Upper lobe of left lung (tissue), 6 donors: ENCODE results near the gene CRISPLD2. TPM values are rescaled to one million over a fixed set of nuclear protein-coding genes. Genes with fewer than 3 reads are reported as not detected.

Source experiments
- ATAC-seq, 2 donors: fragments of 200-7000 bp; cut with Tn5 transposase; one replicate each; pipeline ENCODE4 v1.9.1; 2022; ENCODE audit warnings: mild to moderate bottlenecking in 2 of 2, moderate library complexity in 2 of 2; ENCODE audit not compliant: low FRiP score in 2 of 2
- DNase-seq, 2 donors: peaks; one replicate each; pipeline ENCODE4 v3.0.0-alpha.2; 2019 to 2020
- H3K27ac ChIP-seq, 4 donors: fragments of 200-600 bp; sonication (generic); one replicate each; pipeline ENCODE4 v1.5.1; 2016 to 2019
- H3K27me3 ChIP-seq, 4 donors: fragments of 200-600 bp; sonication (generic); one replicate each; pipeline ENCODE4 v1.5.1; 2017 to 2019
- H3K36me3 ChIP-seq, 4 donors: fragments of 200-600 bp; sonication (generic); one replicate each; pipeline ENCODE4 v1.5.1; 2016 to 2019
- H3K4me1 ChIP-seq, 4 donors: fragments of 200-600 bp; sonication (generic); one replicate each; pipeline ENCODE4 v1.5.1; 2018 to 2019
- H3K4me3 ChIP-seq, 4 donors: fragments of 200-600 bp; sonication (generic); one replicate each; pipeline ENCODE4 v1.5.1; 2017 to 2019; ENCODE audit warnings: mild to moderate bottlenecking in 2 of 4, moderate library complexity in 1 of 4
- H3K9me3 ChIP-seq, 4 donors: fragments of 200-600 bp; sonication (generic); one replicate each; pipeline ENCODE4 v1.5.1; 2018 to 2019
- EP300 ChIP-seq, 4 donors: sonication (generic); formaldehyde crosslinking; IDR thresholded peaks; one replicate each; pipeline ENCODE4 v1.5.1; 2017; ENCODE audit warnings: antibody characterized with exemption in 4 of 4, control low read depth in 2 of 4
- POLR2A ChIP-seq, 4 donors: fragments of 450-650 bp; IDR thresholded peaks; one replicate each; pipeline ENCODE4 v1.5.1; 2016 to 2017; ENCODE audit warnings: antibody characterized with exemption in 4 of 4, mild to moderate bottlenecking in 2 of 4
- POLR2AphosphoS5 ChIP-seq, 2 donors: sonication (generic); formaldehyde crosslinking; IDR thresholded peaks; one replicate each; pipeline ENCODE4 v1.5.1; 2017; ENCODE audit warnings: antibody characterized with exemption in 2 of 2
- WGBS, 2 donors: methylation state at CpG; one replicate each; pipeline ENCODE4 v1.1.5; 2017 to 2018; 5-methylcytosine and 5-hydroxymethylcytosine counted together
- total RNA-seq, 6 donors: library from RNA; depleted of rRNA in 4 of 6; stranded (reverse); fragments of >200 nt in 4 of 6; gene quantifications; one replicate each; pipeline versions ENCODE4 v1.1.0 to v1.2.1, GENCODE V29; 2016 to 2021
- TF ChIP-seq, protein P1 (sequence below), 6 experiments: fragments of 450-650 bp in 4 of 6; fragments of 200-600 bp in 2 of 6; sonication (generic) in 2 of 6; IDR thresholded peaks; one replicate each; pipeline ENCODE4 v1.5.1; 2016 to 2019; ENCODE audit warnings: antibody characterized with exemption in 6 of 6
- donor health status: DM: no; HTN: no; CAD: no; lungs with moderate emphysema.
- donor health status: DM: no; HTN: yes; CAD: no; lungs with severe emphysema.

Gene CRISPLD2
- 100 to 1,000 TPM in 1 of 6 donors, 10 to 100 TPM in 5; 30.2 to 109 (median 80.8) TPM for total RNA-seq

DNA sequence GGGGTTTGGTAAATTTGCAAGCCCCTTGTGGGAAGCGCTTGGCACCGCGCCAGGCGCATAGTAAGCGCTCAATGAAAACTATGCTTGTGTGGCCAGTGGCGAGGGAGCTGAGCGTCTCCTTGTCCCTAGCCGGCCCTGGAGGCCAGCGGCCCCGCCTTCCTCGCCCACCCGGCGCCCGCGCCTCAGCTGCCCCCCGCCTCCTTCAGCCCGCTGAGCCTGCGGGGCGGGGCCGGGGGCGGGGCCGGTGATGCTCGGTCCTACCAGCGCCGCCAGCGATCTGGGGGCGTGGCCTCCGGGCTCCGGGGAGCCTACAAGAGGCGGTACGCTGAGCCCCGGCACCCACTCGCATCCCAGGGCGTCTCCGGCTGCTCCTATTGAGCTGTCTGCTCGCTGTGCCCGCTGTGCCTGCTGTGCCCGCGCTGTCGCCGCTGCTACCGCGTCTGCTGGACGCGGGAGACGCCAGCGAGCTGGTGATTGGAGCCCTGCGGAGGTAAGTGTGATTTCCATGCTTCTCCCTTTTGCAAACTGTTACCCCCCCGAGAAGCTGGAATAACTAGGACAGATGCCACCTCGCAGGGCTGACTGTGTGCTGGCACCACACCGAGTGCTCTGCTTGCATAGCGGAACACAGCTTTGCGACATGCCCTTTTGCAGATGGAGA lies at the start of gene CRISPLD2:
TSS of gene CRISPLD2 (plus strand) at position 342 of the 661 bp plus-strand sequence. CDS start 18,511 bp downstream, outside the sequence.
- peaks cover 4 to 28% (median 18%) of the 10 kb centered on the region in 4 donors for H3K4me1 ChIP-seq
- no peaks in the 10 kb centered on the region for H3K27me3 ChIP-seq
- peak within 1 kb of the TSS; percentile 50 to 86 (median 72) for H3K27ac ChIP-seq
- DNase-seq (peak; percentile 94 to 99), ATAC-seq (peak; percentile 89 to 93)
- H3K36me3 ChIP-seq: no peaks in the 10 kb centered on the region
- H3K4me3 ChIP-seq: peak within 1 kb of the TSS; percentile 10 to 65 (median 48)
- TF ChIP-seq POLR2A (IDR thresholded peaks at IDR 0.05) (peak in 2 of 4 donors; percentile 89 to 90), EP300 (IDR thresholded peaks at IDR 0.05) (no peak), POLR2AphosphoS5 (IDR thresholded peaks at IDR 0.05) (peak; percentile 94 to 99)
- no peaks in the 10 kb centered on the region for H3K9me3 ChIP-seq
- WGBS, 2 donors: 6 to 20% methylated on average over 1 to 23 of the region's 53 CpGs

DNA sequence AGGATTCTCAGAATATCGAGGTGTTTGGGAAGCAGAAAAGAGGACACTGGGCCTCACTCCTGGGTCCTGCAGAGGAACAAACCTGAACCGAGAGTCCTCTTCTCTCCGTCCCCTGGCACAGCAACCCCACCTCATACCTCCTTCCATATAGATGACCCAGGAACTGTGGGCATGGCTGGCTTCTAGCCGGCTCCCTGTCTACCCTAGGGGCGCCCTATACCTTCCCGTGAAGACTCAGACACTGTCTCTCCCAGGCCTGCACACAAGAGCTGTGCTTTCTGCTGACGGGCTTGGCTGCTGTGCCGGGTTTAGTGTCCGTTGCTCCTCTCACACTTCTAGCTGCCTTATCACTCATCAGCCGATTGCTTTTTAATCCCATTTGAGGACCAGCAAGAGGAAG lies 46.5 kb upstream of the CRISPLD2 start:
- no peaks in the 10 kb centered on the region for H3K4me1 ChIP-seq
- DNase-seq (no peak), ATAC-seq (no peak)
- H3K9me3 ChIP-seq: no peaks in the 10 kb centered on the region
- no peak for TF ChIP-seq EP300 (IDR thresholded peaks at IDR 0.05)
- TF ChIP-seq, protein P1, sequence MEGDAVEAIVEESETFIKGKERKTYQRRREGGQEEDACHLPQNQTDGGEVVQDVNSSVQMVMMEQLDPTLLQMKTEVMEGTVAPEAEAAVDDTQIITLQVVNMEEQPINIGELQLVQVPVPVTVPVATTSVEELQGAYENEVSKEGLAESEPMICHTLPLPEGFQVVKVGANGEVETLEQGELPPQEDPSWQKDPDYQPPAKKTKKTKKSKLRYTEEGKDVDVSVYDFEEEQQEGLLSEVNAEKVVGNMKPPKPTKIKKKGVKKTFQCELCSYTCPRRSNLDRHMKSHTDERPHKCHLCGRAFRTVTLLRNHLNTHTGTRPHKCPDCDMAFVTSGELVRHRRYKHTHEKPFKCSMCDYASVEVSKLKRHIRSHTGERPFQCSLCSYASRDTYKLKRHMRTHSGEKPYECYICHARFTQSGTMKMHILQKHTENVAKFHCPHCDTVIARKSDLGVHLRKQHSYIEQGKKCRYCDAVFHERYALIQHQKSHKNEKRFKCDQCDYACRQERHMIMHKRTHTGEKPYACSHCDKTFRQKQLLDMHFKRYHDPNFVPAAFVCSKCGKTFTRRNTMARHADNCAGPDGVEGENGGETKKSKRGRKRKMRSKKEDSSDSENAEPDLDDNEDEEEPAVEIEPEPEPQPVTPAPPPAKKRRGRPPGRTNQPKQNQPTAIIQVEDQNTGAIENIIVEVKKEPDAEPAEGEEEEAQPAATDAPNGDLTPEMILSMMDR (IDR thresholded peaks at IDR 0.05): no peak
- TF ChIP-seq POLR2A (IDR thresholded peaks at IDR 0.05): no peak
- no peak for TF ChIP-seq POLR2AphosphoS5 (IDR thresholded peaks at IDR 0.05)
- peaks cover 16 to 89% (median 70%) of the 10 kb centered on the region in 4 donors for H3K36me3 ChIP-seq
- H3K27ac ChIP-seq: no peak overlapping the region
- no peak overlapping the region for H3K4me3 ChIP-seq
- H3K27me3 ChIP-seq: no peaks in the 10 kb centered on the region
- WGBS, 2 donors: 90 to 96% methylated on average over 10 of the region's 10 CpGs

DNA sequence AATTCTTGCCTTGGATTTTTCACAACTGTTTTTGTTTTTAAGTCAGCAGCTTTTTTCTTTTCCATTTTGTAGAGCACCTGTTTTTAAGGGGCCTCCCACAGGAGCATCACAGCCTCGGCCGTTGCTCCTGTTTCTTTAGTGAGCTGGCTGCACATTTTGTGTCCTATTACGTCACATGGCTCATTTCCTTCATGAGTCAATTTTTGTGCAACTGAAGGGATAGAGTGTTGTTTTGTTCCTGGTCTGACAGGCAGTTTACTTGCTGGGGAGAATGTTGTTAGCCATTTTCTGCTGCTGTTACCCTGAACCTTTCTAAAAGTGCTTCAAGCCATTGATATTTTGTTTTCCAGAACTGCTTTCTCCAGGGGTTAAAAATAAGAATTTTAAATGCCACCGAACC lies 45.0 kb upstream of the CRISPLD2 start:
- no peak overlapping the region for H3K4me3 ChIP-seq
- peak in 1 of 2 donors; percentile 70 for ATAC-seq
- peak overlapping the region in 3 of 4 donors; percentile 58 to 79 (median 77) for H3K27ac ChIP-seq
- H3K4me1 ChIP-seq: no peaks in the 10 kb centered on the region
- no peak for DNase-seq
- 69 to 83% methylated on average over 4 of the region's 4 CpGs for WGBS, 2 donors
- peaks cover 18 to 89% (median 67%) of the 10 kb centered on the region in 4 donors for H3K36me3 ChIP-seq
- H3K27me3 ChIP-seq: no peaks in the 10 kb centered on the region
- TF ChIP-seq, protein P1 (IDR thresholded peaks at IDR 0.05): no peak
- TF ChIP-seq POLR2AphosphoS5 (IDR thresholded peaks at IDR 0.05): peak in 1 of 2 donors; percentile 62
- H3K9me3 ChIP-seq: no peaks in the 10 kb centered on the region

DNA sequence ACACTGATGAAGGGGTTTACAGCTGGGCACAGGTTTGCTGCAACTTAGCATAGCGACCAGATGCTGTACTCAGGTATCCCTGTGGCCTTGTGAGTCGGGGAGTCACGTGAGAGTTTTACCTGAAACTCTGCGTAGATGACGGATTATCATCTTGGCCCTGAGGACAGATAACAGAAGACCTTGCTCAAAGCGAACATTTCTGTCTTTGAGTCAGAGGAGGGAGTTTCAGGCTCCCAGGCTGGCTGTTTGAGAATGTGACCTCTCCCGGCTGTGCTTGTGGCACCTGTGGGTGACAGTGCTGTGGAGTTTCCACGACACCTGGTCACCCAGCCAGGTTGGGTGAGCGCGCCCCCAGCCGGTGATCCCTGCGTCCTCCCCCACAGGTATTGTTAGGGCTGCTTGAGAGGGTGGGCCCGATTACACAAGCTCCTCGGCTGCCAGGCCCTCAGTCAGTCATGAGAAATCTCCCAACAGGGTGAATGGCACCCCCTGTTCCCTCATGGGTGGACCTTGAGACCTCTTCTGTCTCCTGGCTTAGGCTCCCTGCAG lies 44.4 kb upstream of the CRISPLD2 start:
- H3K4me1 ChIP-seq: no peaks in the 10 kb centered on the region
- peak overlapping the region in 1 of 4 donors; percentile 11 for H3K4me3 ChIP-seq
- TF ChIP-seq, protein P1 (IDR thresholded peaks at IDR 0.05): no peak
- TF ChIP-seq EP300 (IDR thresholded peaks at IDR 0.05) (no peak), POLR2A (IDR thresholded peaks at IDR 0.05) (no peak), POLR2AphosphoS5 (IDR thresholded peaks at IDR 0.05) (no peak)
- WGBS, 2 donors: 91 to 93% methylated on average over 14 of the region's 14 CpGs
- H3K27me3 ChIP-seq: no peaks in the 10 kb centered on the region
- DNase-seq (peak in 1 of 2 donors; percentile 56), ATAC-seq (peak in 1 of 2 donors; percentile 10)
- H3K27ac ChIP-seq: peak overlapping the region in 3 of 4 donors; percentile 58 to 79 (median 77)
- peaks cover 21 to 89% (median 63%) of the 10 kb centered on the region in 4 donors for H3K36me3 ChIP-seq
- H3K9me3 ChIP-seq: no peaks in the 10 kb centered on the region

DNA sequence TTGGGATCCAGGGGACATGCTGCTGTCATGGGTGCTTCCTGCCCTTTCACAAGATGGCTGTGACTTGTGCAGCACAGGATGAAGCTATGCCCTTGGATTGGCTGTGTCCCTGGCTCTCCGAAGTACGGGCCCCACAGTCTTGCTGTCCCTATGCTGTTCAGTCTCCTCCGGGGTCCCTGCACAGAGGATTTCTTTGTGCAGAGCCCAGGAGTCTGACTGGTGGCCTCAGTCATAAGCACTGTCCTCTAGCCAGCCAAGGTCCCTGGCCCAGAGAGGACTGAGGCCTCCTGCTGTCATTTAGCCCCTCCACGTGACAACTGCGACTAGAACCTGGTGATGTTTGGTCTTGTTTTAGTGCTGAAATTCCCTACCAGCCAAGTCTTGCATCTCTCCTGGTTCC lies 42.4 kb upstream of the CRISPLD2 start:
- Histone ChIP-seq H3K9me3 (no peaks in the 10 kb centered on the region), H3K27me3 (no peaks in the 10 kb centered on the region), H3K4me1 (no peaks in the 10 kb centered on the region), H3K27ac (no peak overlapping the region), H3K36me3 (peaks cover 19 to 78% (median 55%) of the 10 kb centered on the region in 4 donors), H3K4me3 (no peak overlapping the region)
- DNase-seq (no peak), ATAC-seq (no peak)
- TF ChIP-seq EP300 (IDR thresholded peaks at IDR 0.05) (no peak), POLR2A (IDR thresholded peaks at IDR 0.05) (no peak), POLR2AphosphoS5 (IDR thresholded peaks at IDR 0.05) (no peak)
- TF ChIP-seq, protein P1 (IDR thresholded peaks at IDR 0.05): no peak
- 96 to 100% methylated on average over 2 to 5 of the region's 5 CpGs for whole genome bisulfite sequencing, 2 donors
